Osteoblast (primary cell): Measurements from ENCODE around the gene OPN1MW3. TPM values are rescaled to one million over a fixed set of nuclear protein-coding genes. Genes with fewer than 3 reads are reported as not detected.

ENCODE experiments used
- DNase-seq: peaks from one replicate; pipeline ENCODE4 v3.0.0; 2011; ENCODE audit warnings: low spot score, mixed read lengths; ENCODE audit not compliant: insufficient read length; ENCODE audit errors: missing footprints
- H2AFZ ChIP-seq: 2 replicates; pipeline ENCODE4 v1.6.0; 2011; ENCODE audit warnings: mild to moderate bottlenecking, low read length
- H3K27ac ChIP-seq: 2 replicates; pipeline ENCODE4 v1.5.1; 2011; ENCODE audit warnings: mild to moderate bottlenecking, low read depth, low read length, moderate library complexity
- H3K27me3 ChIP-seq: 2 replicates; pipeline ENCODE4 v1.6.0; 2012; ENCODE audit warnings: mild to moderate bottlenecking, control low read depth, inconsistent platforms, low read length, moderate library complexity; ENCODE audit not compliant: insufficient read depth
- H3K36me3 ChIP-seq: 2 replicates; pipeline ENCODE4 v1.5.1; 2011; ENCODE audit warnings: mild to moderate bottlenecking, low read length, control low read depth, moderate library complexity; ENCODE audit not compliant: insufficient read depth
- H3K4me1 ChIP-seq: 2 replicates; pipeline ENCODE4 v1.5.1; 2011; ENCODE audit warnings: mild to moderate bottlenecking, low read length, control low read depth, moderate library complexity; ENCODE audit not compliant: insufficient read depth
- H3K4me2 ChIP-seq: 2 replicates; pipeline ENCODE4 v1.6.0; 2011; ENCODE audit warnings: mild to moderate bottlenecking, low read length; ENCODE audit not compliant: insufficient read depth
- H3K4me3 ChIP-seq: fragments of 200-600 bp; sonication (generic); 3 replicates; pipeline ENCODE4 v1.5.1; 2012; ENCODE audit warnings: mild to moderate bottlenecking, low read length, inconsistent platforms; ENCODE audit not compliant: insufficient read depth
- H3K79me2 ChIP-seq: 2 replicates; pipeline ENCODE4 v1.6.0; 2012; ENCODE audit warnings: mild to moderate bottlenecking, low read length, control low read depth, inconsistent platforms; ENCODE audit not compliant: insufficient read depth
- H3K9me3 ChIP-seq: 2 replicates; pipeline ENCODE4 v1.5.1; 2011; ENCODE audit warnings: low read depth, low read length, control low read depth
- H4K20me1 ChIP-seq: 2 replicates; pipeline ENCODE4 v1.6.0; 2012; ENCODE audit warnings: mild to moderate bottlenecking, low read length, control low read depth; ENCODE audit not compliant: insufficient read depth
- CTCF ChIP-seq: IDR thresholded peaks from 2 replicates; pipeline ENCODE4 v1.5.1; 2011; ENCODE audit warnings: mild to moderate bottlenecking, low read depth, low read length, moderate library complexity; ENCODE audit errors: extremely low read depth
- total RNA-seq: library from RNA; depleted of rRNA; stranded (reverse); fragments of >200 nt; gene quantifications from 2 replicates; pipeline ENCODE4 v1.2.3, GENCODE V29; 2012

OPN1MW3 gene
- total RNA-seq, 1 donor: not detected

- no peak overlapping the region for H3K4me2 ChIP-seq
- H3K27me3 ChIP-seq: peaks cover 16% of the 10 kb centered on the region
- H4K20me1 ChIP-seq: no peaks in the 10 kb centered on the region
- H3K9me3 ChIP-seq: no peaks in the 10 kb centered on the region
- H3K4me1 ChIP-seq: no peaks in the 10 kb centered on the region
- peak; percentile 59 for DNase-seq
- H3K79me2 ChIP-seq: no peaks in the 10 kb centered on the region
- no peaks in the 10 kb centered on the region for H3K36me3 ChIP-seq
- no peak overlapping the region for H3K4me3 ChIP-seq
- no peak for TF ChIP-seq CTCF
- no peak overlapping the region for H2AFZ ChIP-seq
- no peak overlapping the region for H3K27ac ChIP-seq
These were observed 53.5 kb downstream of the OPN1MW3 start for GRCh38 chrX:154310616-154311536.

GRCh38 chrX:154312116-154312515 is 54.7 kb downstream of the OPN1MW3 start:
- no peaks in the 10 kb centered on the region for H3K36me3 ChIP-seq
- no peak overlapping the region for H2AFZ ChIP-seq
- no peaks in the 10 kb centered on the region for H4K20me1 ChIP-seq
- H3K9me3 ChIP-seq: no peaks in the 10 kb centered on the region
- no peaks in the 10 kb centered on the region for H3K79me2 ChIP-seq
- H3K4me2 ChIP-seq: no peak overlapping the region
- H3K27ac ChIP-seq: no peak overlapping the region
- no peak for TF ChIP-seq CTCF
- H3K4me3 ChIP-seq: no peak overlapping the region
- peaks cover 16% of the 10 kb centered on the region for H3K27me3 ChIP-seq
- no peaks in the 10 kb centered on the region for H3K4me1 ChIP-seq
- DNase-seq: no peak

GRCh38 chrX:154313147-154313546 is 55.8 kb downstream of the OPN1MW3 start:
- no peaks in the 10 kb centered on the region for H3K36me3 ChIP-seq
- no peak overlapping the region for H3K4me2 ChIP-seq
- no peak overlapping the region for H3K4me3 ChIP-seq
- no peak overlapping the region for H2AFZ ChIP-seq
- no peak overlapping the region for H3K27ac ChIP-seq
- H3K4me1 ChIP-seq: no peaks in the 10 kb centered on the region
- no peak for TF ChIP-seq CTCF
- peaks cover 11% of the 10 kb centered on the region for H3K27me3 ChIP-seq
- no peaks in the 10 kb centered on the region for H4K20me1 ChIP-seq
- no peaks in the 10 kb centered on the region for H3K79me2 ChIP-seq
- peak; percentile 56 for DNase-seq
- H3K9me3 ChIP-seq: no peaks in the 10 kb centered on the region

GRCh38 chrX:154315416-154315815 is 58.0 kb downstream of the OPN1MW3 start:
- Histone ChIP-seq H3K27ac (no peak overlapping the region), H3K79me2 (no peaks in the 10 kb centered on the region), H3K36me3 (no peaks in the 10 kb centered on the region), H3K9me3 (no peaks in the 10 kb centered on the region), H3K27me3 (peaks cover 22% of the 10 kb centered on the region), H2AFZ (no peak overlapping the region), H3K4me3 (no peak overlapping the region), H4K20me1 (no peaks in the 10 kb centered on the region), H3K4me2 (no peak overlapping the region), H3K4me1 (no peaks in the 10 kb centered on the region)
- peak; percentile 22 for DNase-seq
- no peak for TF ChIP-seq CTCF
